VCaP (cell line): ENCODE measurements around the gene DBN1.

Experiments
- H3K27ac ChIP-seq: fragments of 450-650 bp; 2 replicates; pipeline ENCODE4 v1.5.1; 2017
- TF ChIP-seq, protein P1 (sequence below): fragments of 450-650 bp; conservative IDR thresholded peaks from 2 replicates; pipeline ENCODE4 v1.5.1; 2017; ENCODE audit warnings: mild to moderate bottlenecking, moderate library complexity

DBN1 gene

DNA sequence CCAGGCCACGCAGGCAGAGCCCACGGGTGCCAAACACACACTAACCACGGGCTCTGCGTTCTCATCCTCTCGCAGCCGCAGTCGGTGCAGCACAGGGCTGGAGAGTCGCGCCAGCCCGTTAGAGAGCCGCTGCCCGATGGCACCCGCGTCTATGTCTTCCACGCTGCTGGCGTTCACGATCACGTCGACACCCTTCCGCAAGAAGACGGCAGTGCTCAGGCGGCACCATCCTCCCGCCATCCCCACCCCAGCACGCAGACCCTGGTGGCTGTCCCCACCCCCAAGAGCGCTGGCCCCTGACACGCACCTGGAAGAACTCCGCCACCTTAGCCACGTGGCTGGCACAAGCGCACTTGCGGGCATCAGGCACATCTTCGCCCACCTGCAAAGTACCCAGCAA lies 6.0 kb downstream of the DBN1 start:
- TF ChIP-seq, protein P1, sequence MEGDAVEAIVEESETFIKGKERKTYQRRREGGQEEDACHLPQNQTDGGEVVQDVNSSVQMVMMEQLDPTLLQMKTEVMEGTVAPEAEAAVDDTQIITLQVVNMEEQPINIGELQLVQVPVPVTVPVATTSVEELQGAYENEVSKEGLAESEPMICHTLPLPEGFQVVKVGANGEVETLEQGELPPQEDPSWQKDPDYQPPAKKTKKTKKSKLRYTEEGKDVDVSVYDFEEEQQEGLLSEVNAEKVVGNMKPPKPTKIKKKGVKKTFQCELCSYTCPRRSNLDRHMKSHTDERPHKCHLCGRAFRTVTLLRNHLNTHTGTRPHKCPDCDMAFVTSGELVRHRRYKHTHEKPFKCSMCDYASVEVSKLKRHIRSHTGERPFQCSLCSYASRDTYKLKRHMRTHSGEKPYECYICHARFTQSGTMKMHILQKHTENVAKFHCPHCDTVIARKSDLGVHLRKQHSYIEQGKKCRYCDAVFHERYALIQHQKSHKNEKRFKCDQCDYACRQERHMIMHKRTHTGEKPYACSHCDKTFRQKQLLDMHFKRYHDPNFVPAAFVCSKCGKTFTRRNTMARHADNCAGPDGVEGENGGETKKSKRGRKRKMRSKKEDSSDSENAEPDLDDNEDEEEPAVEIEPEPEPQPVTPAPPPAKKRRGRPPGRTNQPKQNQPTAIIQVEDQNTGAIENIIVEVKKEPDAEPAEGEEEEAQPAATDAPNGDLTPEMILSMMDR = no peak
- no peak overlapping the region for H3K27ac ChIP-seq

DNA sequence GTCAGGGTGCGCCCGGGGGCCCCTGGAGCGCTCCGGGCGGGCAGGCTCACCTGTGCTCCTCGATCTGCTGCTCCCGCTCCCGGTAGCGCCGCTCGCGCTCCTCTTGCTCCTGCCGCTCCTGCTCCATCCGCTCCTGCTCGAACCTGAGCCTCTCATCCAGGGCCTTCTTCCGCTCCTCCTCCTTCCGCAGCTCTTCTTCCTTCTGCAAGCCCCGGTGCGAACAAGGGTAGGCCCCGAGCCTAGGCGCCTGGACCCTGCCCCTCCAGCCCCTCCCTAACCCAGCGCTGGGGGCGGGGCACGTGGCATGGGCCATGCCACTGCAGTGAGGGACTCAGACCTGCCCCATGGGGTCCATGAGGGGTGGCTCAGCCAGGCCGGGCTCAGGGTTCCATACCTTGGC lies 6.6 kb downstream of the DBN1 start:
- TF ChIP-seq, protein P1 = no peak
- H3K27ac ChIP-seq = no peak overlapping the region

- TF ChIP-seq, protein P1 = no peak
Observed at GRCh38 chr5:177465044-177465443, 8.4 kb downstream of the DBN1 start.

GRCh38 chr5:177462021-177462670 lies 11.3 kb downstream of the DBN1 start:
- TF ChIP-seq, protein P1 = no peak
- no peak overlapping the region for H3K27ac ChIP-seq

More at GRCh38 chr5:177465044-177465443, 8.4 kb downstream of the DBN1 start:
- no peak overlapping the region for H3K27ac ChIP-seq

GRCh38 chr5:177459819-177460628 lies 13.4 kb downstream of the DBN1 start:
- no peak overlapping the region for H3K27ac ChIP-seq
- TF ChIP-seq, protein P1 = no peak

GRCh38 chr5:177459357-177459756 lies 14.1 kb downstream of the DBN1 start:
- no peak overlapping the region for H3K27ac ChIP-seq
- TF ChIP-seq, protein P1 = no peak

- no peak overlapping the region for H3K27ac ChIP-seq
- TF ChIP-seq, protein P1 = no peak
Observed at GRCh38 chr5:177458912-177459350, 14.5 kb downstream of the DBN1 start.
